HepG2 (cell line): Measurements from ENCODE around the gene ANO1. TPM values are rescaled to one million over a fixed set of nuclear protein-coding genes. Genes with fewer than 3 reads are reported as not detected.

Source experiments
- AHR ChIP-seq: IDR thresholded peaks from 2 replicates; pipeline ENCODE4 v1.6.1; 2018; ENCODE audit warnings: missing genetic modification reagents, missing compliant biosample characterization
- HOXA9 ChIP-seq: sonication (generic); formaldehyde crosslinking; IDR thresholded peaks from 2 replicates; pipeline ENCODE4 v1.8.1; 2022; ENCODE audit warnings: missing genetic modification reagents, mild to moderate bottlenecking, moderate library complexity, borderline replicate concordance
- KAT7 ChIP-seq: IDR thresholded peaks from 2 replicates; pipeline ENCODE4 v1.6.1; 2018; ENCODE audit warnings: borderline replicate concordance, missing compliant biosample characterization
- KLF12 ChIP-seq: sonication (generic); formaldehyde crosslinking; IDR thresholded peaks from 2 replicates; pipeline ENCODE4 v1.4.0; 2020; ENCODE audit warnings: missing genetic modification reagents, borderline replicate concordance
- KLF15 ChIP-seq: sonication (generic); formaldehyde crosslinking; IDR thresholded peaks from 2 replicates; pipeline ENCODE4 v1.8.1; 2023; ENCODE audit warnings: borderline replicate concordance, mild to moderate bottlenecking, inconsistent platforms, missing genetic modification reagents, mixed read lengths
- NFE2L2 ChIP-seq: fragments of 150-350 bp; IDR thresholded peaks from 2 replicates; pipeline ENCODE4 v1.6.1; 2014; ENCODE audit warnings: low read length
- RXRA ChIP-seq: sonication (generic); formaldehyde crosslinking; IDR thresholded peaks from 2 replicates; pipeline ENCODE4 v1.5.1; 2020; ENCODE audit warnings: missing genetic modification reagents
- SIN3B ChIP-seq: fragments of 150-350 bp; IDR thresholded peaks from 2 replicates; pipeline ENCODE4 v1.6.1; 2014; ENCODE audit warnings: low read length
- SMARCC2 ChIP-seq: fragments of 450-650 bp; IDR thresholded peaks from 2 replicates; pipeline ENCODE4 v1.6.1; 2017; ENCODE audit warnings: antibody characterized with exemption, mild to moderate bottlenecking
- SOX6 ChIP-seq, 2 experiments: fragments of 450-650 bp in 1 of 2; sonication (generic) in 1 of 2; formaldehyde crosslinking in 1 of 2; IDR thresholded peaks; 2 replicates each; pipeline versions ENCODE4 v1.4.0 to v1.6.1; 2017 to 2020; ENCODE audit warnings: antibody characterized with exemption in 1 of 2, mild to moderate bottlenecking in 1 of 2, missing genetic modification reagents in 1 of 2
- TCF7L2 ChIP-seq: IDR thresholded peaks from 2 replicates; pipeline ENCODE4 v1.6.1; 2011; ENCODE audit warnings: mild to moderate bottlenecking, low read depth, low read length, moderate library complexity
- ZBTB7A ChIP-seq: sonication (generic); formaldehyde crosslinking; IDR thresholded peaks from 2 replicates; pipeline ENCODE4 v1.8.0; 2022; ENCODE audit warnings: mild to moderate bottlenecking, missing genetic modification reagents
- ZMYM3 ChIP-seq: sonication (generic); formaldehyde crosslinking; IDR thresholded peaks from 2 replicates; pipeline ENCODE4 v1.5.1; 2020; ENCODE audit warnings: mild to moderate bottlenecking, missing genetic modification reagents
- ZNF446 ChIP-seq: sonication (generic); formaldehyde crosslinking; IDR thresholded peaks from 2 replicates; pipeline ENCODE4 v1.5.0; 2020; ENCODE audit warnings: mild to moderate bottlenecking, missing genetic modification reagents
- ZNF530 ChIP-seq: sonication (generic); formaldehyde crosslinking; IDR thresholded peaks from 2 replicates; pipeline ENCODE4 v1.5.0; 2020; ENCODE audit warnings: low read depth, mild to moderate bottlenecking, missing genetic modification reagents
- ZNF572 ChIP-seq: sonication (generic); formaldehyde crosslinking; IDR thresholded peaks from 2 replicates; pipeline ENCODE4 v1.5.1; 2020; ENCODE audit warnings: mild to moderate bottlenecking, missing genetic modification reagents
- ZNF629 ChIP-seq: sonication (generic); formaldehyde crosslinking; conservative IDR thresholded peaks from 2 replicates; pipeline ENCODE4 v1.5.0; 2020; ENCODE audit warnings: missing genetic modification reagents
- ZNF766 ChIP-seq: sonication (generic); formaldehyde crosslinking; IDR thresholded peaks from 2 replicates; pipeline ENCODE4 v1.5.0; 2020; ENCODE audit warnings: missing genetic modification reagents, borderline replicate concordance
- ZNF773 ChIP-seq: sonication (generic); formaldehyde crosslinking; IDR thresholded peaks from 2 replicates; pipeline ENCODE4 v1.4.0; 2020; ENCODE audit warnings: missing genetic modification reagents, borderline replicate concordance
- ZSCAN12 ChIP-seq: sonication (generic); formaldehyde crosslinking; IDR thresholded peaks from 2 replicates; pipeline ENCODE4 v1.9.0; 2021; ENCODE audit warnings: mild to moderate bottlenecking, missing genetic modification reagents
- polyA plus RNA-seq, 8 experiments: library from polyadenylated mRNA; depleted of rRNA in 3 of 8; stranded (reverse) in 7 of 8; unstranded in 1 of 8; fragments of >200 nt; fragmentation: Illumina TruSeq in 4 of 8; extraction: Trizol in 4 of 8; gene quantifications; 2 replicates each; pipeline versions ENCODE4 v1.2.1 to v1.2.3, GENCODE V29; 2011 to 2016; ENCODE audit warnings: low read depth in 4 of 8, missing spikeins in 1 of 8, mixed read lengths in 1 of 8; ENCODE audit not compliant: insufficient read depth in 1 of 8
- total RNA-seq, 5 experiments: library from RNA; depleted of rRNA; stranded (reverse); fragments of >200 nt; fragmentation: Illumina TruSeq; extraction: Trizol; gene quantifications; 2 replicates each; pipeline ENCODE4 v1.2.3, GENCODE V29; 2016; ENCODE audit warnings: low read depth in 1 of 5
- TF ChIP-seq, protein P1 (sequence below): sonication (generic); formaldehyde crosslinking; IDR thresholded peaks from 2 replicates; pipeline ENCODE4 v1.5.0; 2020; ENCODE audit warnings: missing genetic modification reagents
- TF ChIP-seq, protein P2 (sequence below): fragments of 450-650 bp; IDR thresholded peaks from 2 replicates; pipeline ENCODE4 v1.6.1; 2016
- TF ChIP-seq, protein P3 (sequence below): IDR thresholded peaks from 2 replicates; pipeline ENCODE4 v1.6.1; 2016; ENCODE audit warnings: missing genetic modification reagents, missing compliant biosample characterization
- TF ChIP-seq, protein P4 (sequence below): sonication (generic); formaldehyde crosslinking; conservative IDR thresholded peaks from 2 replicates; pipeline ENCODE4 v1.4.0; 2020; ENCODE audit warnings: missing genetic modification reagents

Gene ANO1
- total and polyA plus RNA-seq, 2 of the 13 experiments (the other 11 are each of a cell fraction or from before 2014, with no cell fraction given): not detected

DNA sequence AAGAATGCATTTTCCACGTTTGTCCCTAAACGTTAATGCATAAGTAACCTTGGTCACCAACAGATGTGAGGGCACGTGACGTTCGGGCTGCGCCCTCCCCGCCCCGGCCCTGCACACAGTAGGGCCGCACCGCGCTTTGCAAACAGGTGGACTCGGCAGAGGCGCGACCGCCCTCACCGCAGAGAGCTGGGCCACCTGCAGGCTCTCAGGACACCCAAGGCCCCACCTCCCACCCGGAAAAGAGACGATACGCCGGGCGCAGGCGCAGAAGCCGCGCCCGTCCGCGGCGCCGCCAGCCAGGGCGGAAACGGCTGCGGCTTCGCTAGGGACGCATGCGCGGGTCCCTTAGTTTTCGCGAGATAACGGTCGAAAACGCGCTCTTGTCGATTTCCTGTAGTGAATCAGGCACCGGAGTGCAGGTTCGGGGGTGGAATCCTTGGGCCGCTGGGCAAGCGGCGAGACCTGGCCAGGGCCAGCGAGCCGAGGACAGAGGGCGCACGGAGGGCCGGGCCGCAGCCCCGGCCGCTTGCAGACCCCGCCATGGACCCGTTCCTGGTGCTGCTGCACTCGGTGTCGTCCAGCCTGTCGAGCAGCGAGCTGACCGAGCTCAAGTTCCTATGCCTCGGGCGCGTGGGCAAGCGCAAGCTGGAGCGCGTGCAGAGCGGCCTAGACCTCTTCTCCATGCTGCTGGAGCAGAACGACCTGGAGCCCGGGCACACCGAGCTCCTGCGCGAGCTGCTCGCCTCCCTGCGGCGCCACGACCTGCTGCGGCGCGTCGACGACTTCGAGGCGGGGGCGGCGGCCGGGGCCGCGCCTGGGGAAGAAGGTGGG is 125.0 kb downstream of the ANO1 start, which contains the start of gene FADD (continued):
- TF ChIP-seq SMARCC2 (no peak), ZNF766 (CRISPR knock-in tag) (peak; percentile 57; the same call in 1 of the 2 replicates), ZNF530 (CRISPR knock-in tag) (no peak), HOXA9 (CRISPR knock-in tag) (0 out of 2 replicates have a peak, but pooled peaks have one; percentile 51), ZBTB7A (CRISPR knock-in tag) (no peak), ZNF572 (CRISPR knock-in tag) (peak; percentile 88; the same call in 1 of the 2 replicates), AHR (peak; percentile 28), KLF12 (CRISPR knock-in tag) (peak; percentile 82; the same call in 1 of the 2 replicates), ZNF629 (CRISPR knock-in tag) (peak; percentile 27; the same call in 1 of the 2 replicates), ZNF446 (CRISPR knock-in tag) (peak; percentile 44; the same call in 1 of the 2 replicates), RXRA (CRISPR knock-in tag) (peak; percentile 39), KLF15 (CRISPR knock-in tag) (no peak), SOX6 (IDR thresholded peaks at IDR 0.05) (no peak), SOX6 (CRISPR knock-in tag; IDR thresholded peaks at IDR 0.05) (no peak), ZMYM3 (CRISPR knock-in tag) (peak; percentile 75), ZNF773 (CRISPR knock-in tag) (0 out of 2 replicates have a peak, but pooled peaks have one; percentile 79), KAT7 (CRISPR knock-in tag) (peak; percentile 61; the same call in 1 of the 2 replicates), TCF7L2 (no peak), NFE2L2 (no peak), ZSCAN12 (CRISPR knock-in tag) (0 out of 2 replicates have a peak, but pooled peaks have one; percentile 27), SIN3B (no peak)
- TF ChIP-seq, protein P1, sequence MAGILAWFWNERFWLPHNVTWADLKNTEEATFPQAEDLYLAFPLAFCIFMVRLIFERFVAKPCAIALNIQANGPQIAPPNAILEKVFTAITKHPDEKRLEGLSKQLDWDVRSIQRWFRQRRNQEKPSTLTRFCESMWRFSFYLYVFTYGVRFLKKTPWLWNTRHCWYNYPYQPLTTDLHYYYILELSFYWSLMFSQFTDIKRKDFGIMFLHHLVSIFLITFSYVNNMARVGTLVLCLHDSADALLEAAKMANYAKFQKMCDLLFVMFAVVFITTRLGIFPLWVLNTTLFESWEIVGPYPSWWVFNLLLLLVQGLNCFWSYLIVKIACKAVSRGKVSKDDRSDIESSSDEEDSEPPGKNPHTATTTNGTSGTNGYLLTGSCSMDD: peak; percentile 30; the same call in 1 of the 2 replicates
- TF ChIP-seq, protein P2, sequence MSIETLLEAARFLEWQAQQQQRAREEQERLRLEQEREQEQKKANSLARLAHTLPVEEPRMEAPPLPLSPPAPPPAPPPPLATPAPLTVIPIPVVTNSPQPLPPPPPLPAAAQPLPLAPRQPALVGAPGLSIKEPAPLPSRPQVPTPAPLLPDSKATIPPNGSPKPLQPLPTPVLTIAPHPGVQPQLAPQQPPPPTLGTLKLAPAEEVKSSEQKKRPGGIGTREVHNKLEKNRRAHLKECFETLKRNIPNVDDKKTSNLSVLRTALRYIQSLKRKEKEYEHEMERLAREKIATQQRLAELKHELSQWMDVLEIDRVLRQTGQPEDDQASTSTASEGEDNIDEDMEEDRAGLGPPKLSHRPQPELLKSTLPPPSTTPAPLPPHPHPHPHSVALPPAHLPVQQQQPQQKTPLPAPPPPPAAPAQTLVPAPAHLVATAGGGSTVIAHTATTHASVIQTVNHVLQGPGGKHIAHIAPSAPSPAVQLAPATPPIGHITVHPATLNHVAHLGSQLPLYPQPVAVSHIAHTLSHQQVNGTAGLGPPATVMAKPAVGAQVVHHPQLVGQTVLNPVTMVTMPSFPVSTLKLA: no peak
- TF ChIP-seq, protein P3, sequence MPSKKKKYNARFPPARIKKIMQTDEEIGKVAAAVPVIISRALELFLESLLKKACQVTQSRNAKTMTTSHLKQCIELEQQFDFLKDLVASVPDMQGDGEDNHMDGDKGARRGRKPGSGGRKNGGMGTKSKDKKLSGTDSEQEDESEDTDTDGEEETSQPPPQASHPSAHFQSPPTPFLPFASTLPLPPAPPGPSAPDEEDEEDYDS (CRISPR knock-in tag): peak; percentile 67; the same call in 1 of the 2 replicates
- TF ChIP-seq, protein P4, sequence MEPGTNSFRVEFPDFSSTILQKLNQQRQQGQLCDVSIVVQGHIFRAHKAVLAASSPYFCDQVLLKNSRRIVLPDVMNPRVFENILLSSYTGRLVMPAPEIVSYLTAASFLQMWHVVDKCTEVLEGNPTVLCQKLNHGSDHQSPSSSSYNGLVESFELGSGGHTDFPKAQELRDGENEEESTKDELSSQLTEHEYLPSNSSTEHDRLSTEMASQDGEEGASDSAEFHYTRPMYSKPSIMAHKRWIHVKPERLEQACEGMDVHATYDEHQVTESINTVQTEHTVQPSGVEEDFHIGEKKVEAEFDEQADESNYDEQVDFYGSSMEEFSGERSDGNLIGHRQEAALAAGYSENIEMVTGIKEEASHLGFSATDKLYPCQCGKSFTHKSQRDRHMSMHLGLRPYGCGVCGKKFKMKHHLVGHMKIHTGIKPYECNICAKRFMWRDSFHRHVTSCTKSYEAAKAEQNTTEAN (CRISPR knock-in tag): peak; percentile 69
